HepG2 (cell line): Measurements from ENCODE around the gene HSP90AB1. TPM values are rescaled to one million over a fixed set of nuclear protein-coding genes. Genes with fewer than 3 reads are reported as not detected.

ENCODE experiments used
- CEBPG ChIP-seq: IDR thresholded peaks from 2 replicates; pipeline ENCODE4 v1.6.1; 2016
- KIAA2018 ChIP-seq: sonication (generic); formaldehyde crosslinking; IDR thresholded peaks from 2 replicates; pipeline ENCODE4 v1.5.0; 2020; ENCODE audit warnings: mild to moderate bottlenecking, missing genetic modification reagents, borderline replicate concordance
- SMC3 ChIP-seq: IDR thresholded peaks from 2 replicates; pipeline ENCODE4 v1.6.1; 2011; ENCODE audit warnings: low read length, improper control_type of control experiment
- TEAD3 ChIP-seq: optimal IDR thresholded peaks from 2 replicates; pipeline ENCODE3; 2016; ENCODE audit warnings: borderline replicate concordance
- ZBTB34 ChIP-seq: sonication (generic); formaldehyde crosslinking; IDR thresholded peaks from 2 replicates; pipeline ENCODE4 v1.8.0; 2022; ENCODE audit warnings: mild to moderate bottlenecking, missing genetic modification reagents
- polyA plus RNA-seq, 8 experiments: library from polyadenylated mRNA; depleted of rRNA in 3 of 8; stranded (reverse) in 7 of 8; unstranded in 1 of 8; fragments of >200 nt; fragmentation: Illumina TruSeq in 4 of 8; extraction: Trizol in 4 of 8; gene quantifications; 2 replicates each; pipeline versions ENCODE4 v1.2.1 to v1.2.3, GENCODE V29; 2011 to 2016; ENCODE audit warnings: low read depth in 4 of 8, missing spikeins in 1 of 8, mixed read lengths in 1 of 8; ENCODE audit not compliant: insufficient read depth in 1 of 8
- total RNA-seq, 5 experiments: library from RNA; depleted of rRNA; stranded (reverse); fragments of >200 nt; fragmentation: Illumina TruSeq; extraction: Trizol; gene quantifications; 2 replicates each; pipeline ENCODE4 v1.2.3, GENCODE V29; 2016; ENCODE audit warnings: low read depth in 1 of 5

HSP90AB1 gene
- total and polyA plus RNA-seq, 2 of the 13 experiments (the other 11 are each of a cell fraction or from before 2014, with no cell fraction given), result 1,325 to 1,472 TPM

- TF ChIP-seq KIAA2018 (CRISPR knock-in tag) (no peak), CEBPG (CRISPR knock-in tag) (peak; percentile 64), SMC3 (peak; percentile 25; the same call in 1 of the 2 replicates), TEAD3 (CRISPR knock-in tag) (peak; percentile 32), ZBTB34 (no peak)
Measured at GRCh38 chr6:44235891-44236516, 10.9 kb upstream of the HSP90AB1 start (continued).
